GM21367 (cell line): Measurements from ENCODE around the gene KLHL8.

Source experiments
- ATAC-seq: cut with Tn5 transposase; IDR thresholded peaks from one replicate; pipeline ENCODE4 v1.9.1; 2021; ENCODE audit not compliant: unreplicated experiment

The KLHL8 gene

GRCh38 chr4:87126056-87126455 lies 94.4 kb downstream of the KLHL8 start:
- no peak for ATAC-seq

GRCh38 chr4:87122252-87122651 lies 98.2 kb downstream of the KLHL8 start:
- ATAC-seq, result no peak

- ATAC-seq, result no peak
These were observed 98.9 kb downstream of the KLHL8 start for GRCh38 chr4:87121341-87122065.

- no peak for ATAC-seq
These were observed 99.8 kb downstream of the KLHL8 start for GRCh38 chr4:87120411-87121162.

- ATAC-seq, result no peak
These were observed 100.4 kb downstream of the KLHL8 start for GRCh38 chr4:87120010-87120409.

- no peak for ATAC-seq
These were observed 101.6 kb downstream of the KLHL8 start for GRCh38 chr4:87118826-87119225.

- no peak for ATAC-seq
These were observed 102.0 kb downstream of the KLHL8 start for GRCh38 chr4:87118421-87118820.

GRCh38 chr4:87117732-87118075 lies 102.7 kb downstream of the KLHL8 start:
- ATAC-seq, result no peak

GRCh38 chr4:87117051-87117731 lies 103.2 kb downstream of the KLHL8 start:
- ATAC-seq, result no peak

- no peak for ATAC-seq
These were observed 104.2 kb downstream of the KLHL8 start for GRCh38 chr4:87116231-87116630.

- no peak for ATAC-seq
These were observed 106.0 kb downstream of the KLHL8 start for GRCh38 chr4:87114245-87115062.

GRCh38 chr4:87112063-87112462 lies 108.4 kb downstream of the KLHL8 start:
- no peak for ATAC-seq
